ENCODE data around the gene IRAK3. TPM values are rescaled to one million over a fixed set of nuclear protein-coding genes. Genes with fewer than 3 reads are reported as not detected.
"Not testable (repeated sequence)": the region's sequence is repeated elsewhere in the genome, so short reads cannot be mapped to it uniquely, and the experiment has no call there.

The IRAK3 gene
- total and polyA plus RNA-seq, 3 donors from 2014 or later, result 3.1 to 7.0 (median 6.1) TPM

- TF ChIP-seq POLR2A (IDR thresholded peaks at IDR 0.05), result no peak
- TF ChIP-seq, protein P1, sequence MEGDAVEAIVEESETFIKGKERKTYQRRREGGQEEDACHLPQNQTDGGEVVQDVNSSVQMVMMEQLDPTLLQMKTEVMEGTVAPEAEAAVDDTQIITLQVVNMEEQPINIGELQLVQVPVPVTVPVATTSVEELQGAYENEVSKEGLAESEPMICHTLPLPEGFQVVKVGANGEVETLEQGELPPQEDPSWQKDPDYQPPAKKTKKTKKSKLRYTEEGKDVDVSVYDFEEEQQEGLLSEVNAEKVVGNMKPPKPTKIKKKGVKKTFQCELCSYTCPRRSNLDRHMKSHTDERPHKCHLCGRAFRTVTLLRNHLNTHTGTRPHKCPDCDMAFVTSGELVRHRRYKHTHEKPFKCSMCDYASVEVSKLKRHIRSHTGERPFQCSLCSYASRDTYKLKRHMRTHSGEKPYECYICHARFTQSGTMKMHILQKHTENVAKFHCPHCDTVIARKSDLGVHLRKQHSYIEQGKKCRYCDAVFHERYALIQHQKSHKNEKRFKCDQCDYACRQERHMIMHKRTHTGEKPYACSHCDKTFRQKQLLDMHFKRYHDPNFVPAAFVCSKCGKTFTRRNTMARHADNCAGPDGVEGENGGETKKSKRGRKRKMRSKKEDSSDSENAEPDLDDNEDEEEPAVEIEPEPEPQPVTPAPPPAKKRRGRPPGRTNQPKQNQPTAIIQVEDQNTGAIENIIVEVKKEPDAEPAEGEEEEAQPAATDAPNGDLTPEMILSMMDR (IDR thresholded peaks at IDR 0.05), result no peak
- intact Hi-C loops (cut with DNase I; ENCODE audit: low total_unique reads), result no loop called here
- no peaks in the 10 kb centered on the region for H3K36me3 ChIP-seq (ENCODE audit: low read depth, missing control alignments)
- no peak for DNase-seq
- H3K9me3 ChIP-seq, result no peaks in the 10 kb centered on the region
- 44 to 48% methylated on average over 8 of the region's 8 CpGs for WGBS, 2 donors
- H3K27ac ChIP-seq, result peak overlapping the region in 1 of 2 donors; percentile 100
- H3K4me1 ChIP-seq, result no peaks in the 10 kb centered on the region
- H3K27me3 ChIP-seq, result no peaks in the 10 kb centered on the region
- no peak overlapping the region for H3K4me3 ChIP-seq
These were observed 20.6 kb upstream of the IRAK3 start for GRCh38 chr12:66168410-66168809.

DNA sequence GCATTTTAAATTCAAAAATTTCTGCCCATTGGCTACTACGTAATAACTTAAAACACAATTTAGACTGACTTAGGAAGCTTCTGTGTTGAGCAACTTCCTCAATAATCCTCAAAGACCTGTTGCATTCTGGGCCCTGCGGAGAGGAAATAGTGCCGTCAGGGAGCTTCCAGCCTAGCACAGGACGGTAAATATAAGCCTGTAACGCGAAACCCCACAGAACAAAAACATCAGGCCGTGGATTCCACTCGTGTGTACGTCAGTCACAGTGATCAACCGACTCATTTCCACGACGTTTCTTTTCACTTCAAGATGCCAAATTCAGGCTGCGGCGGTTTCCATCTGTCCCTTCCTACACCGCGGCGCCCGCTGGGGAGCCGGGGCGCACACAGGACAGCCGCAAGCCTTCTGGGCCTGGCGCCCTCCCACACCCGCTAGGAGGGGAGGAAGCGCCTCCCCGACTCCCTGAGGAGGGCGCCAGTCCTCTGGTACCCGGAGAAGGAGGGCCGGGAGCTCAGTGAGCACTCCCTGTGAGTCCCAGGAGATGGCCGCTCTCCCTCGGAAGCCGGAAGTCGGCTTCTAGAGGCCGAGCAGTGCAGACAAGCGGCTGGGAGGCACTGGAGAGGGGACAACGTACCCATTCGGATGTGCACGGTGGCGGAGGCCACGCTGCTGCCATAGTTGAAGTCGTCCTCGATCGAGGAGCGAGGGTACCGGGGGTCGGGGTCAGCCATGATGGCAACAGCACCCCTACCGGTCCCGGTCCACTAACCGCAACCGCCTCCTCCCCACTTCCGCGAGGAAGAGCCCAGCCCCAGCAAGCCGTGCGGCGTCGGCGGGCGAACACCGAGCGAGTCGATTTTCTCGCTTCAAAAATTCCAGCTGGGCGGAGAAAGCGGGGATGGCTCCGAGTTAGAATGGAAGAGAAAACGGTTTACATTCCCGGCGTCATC, 19.5 kb upstream of the IRAK3 start, which contains the start of gene TMBIM4:
Gene TMBIM4 (minus strand): TSS at position 776 of the 950 bp plus-strand sequence. CDS start 45 bp downstream, at position 731.
- Histone ChIP-seq H3K4me1 (no peaks in the 10 kb centered on the region), H3K9me3 (no peaks in the 10 kb centered on the region), H3K27me3 (no peaks in the 10 kb centered on the region), H3K36me3 (ENCODE audit: low read depth, missing control alignments) (no peaks in the 10 kb centered on the region), H3K27ac (peak within 1 kb of the TSS; percentile 98 to 100), H3K4me3 (peak within 1 kb of the TSS; percentile 86 to 94)
- DNase-seq, result peak; percentile 89
- TF ChIP-seq, protein P1 (IDR thresholded peaks at IDR 0.05), result peak in 2 of 3 experiments; percentile 32 to 56
- TF ChIP-seq POLR2A (IDR thresholded peaks at IDR 0.05), result no peak
- WGBS, 2 donors, result 0% methylated on average over 48 to 58 of the region's 67 CpGs
- intact Hi-C loops (cut with DNase I; ENCODE audit: low total_unique reads), result no loop called here

DNA sequence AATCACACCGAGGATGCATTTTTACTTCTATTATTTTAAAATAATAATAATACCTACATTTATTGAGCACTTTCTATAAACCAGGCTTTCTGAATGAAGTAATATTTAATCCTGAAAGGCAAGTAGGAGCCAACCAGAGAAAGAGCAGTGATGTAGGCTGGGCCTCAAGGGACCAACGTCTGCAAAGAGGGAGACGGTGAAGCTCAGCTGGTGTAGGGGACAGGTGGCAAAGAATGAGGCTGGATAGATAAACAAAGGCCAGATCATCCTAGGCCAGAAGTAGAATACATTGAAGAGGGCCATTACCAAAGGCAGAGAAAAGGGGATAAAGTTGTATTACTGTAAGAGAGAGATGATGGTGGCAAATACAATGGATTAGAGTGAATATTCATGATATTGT, 18.4 kb upstream of the IRAK3 start:
- no peak for DNase-seq
- 53 to 71% methylated on average over 3 of the region's 3 CpGs for WGBS, 2 donors
- Histone ChIP-seq H3K9me3 (no peaks in the 10 kb centered on the region), H3K4me1 (no peaks in the 10 kb centered on the region), H3K36me3 (ENCODE audit: low read depth, missing control alignments) (no peaks in the 10 kb centered on the region), H3K27ac (peak overlapping the region in 1 of 2 donors; percentile 100), H3K27me3 (no peaks in the 10 kb centered on the region), H3K4me3 (peak overlapping the region; percentile 86 to 94)
- intact Hi-C loops (cut with DNase I; ENCODE audit: low total_unique reads), result no loop called here
- TF ChIP-seq, protein P1 (IDR thresholded peaks at IDR 0.05), result no peak
- no peak for TF ChIP-seq POLR2A (IDR thresholded peaks at IDR 0.05)

DNA sequence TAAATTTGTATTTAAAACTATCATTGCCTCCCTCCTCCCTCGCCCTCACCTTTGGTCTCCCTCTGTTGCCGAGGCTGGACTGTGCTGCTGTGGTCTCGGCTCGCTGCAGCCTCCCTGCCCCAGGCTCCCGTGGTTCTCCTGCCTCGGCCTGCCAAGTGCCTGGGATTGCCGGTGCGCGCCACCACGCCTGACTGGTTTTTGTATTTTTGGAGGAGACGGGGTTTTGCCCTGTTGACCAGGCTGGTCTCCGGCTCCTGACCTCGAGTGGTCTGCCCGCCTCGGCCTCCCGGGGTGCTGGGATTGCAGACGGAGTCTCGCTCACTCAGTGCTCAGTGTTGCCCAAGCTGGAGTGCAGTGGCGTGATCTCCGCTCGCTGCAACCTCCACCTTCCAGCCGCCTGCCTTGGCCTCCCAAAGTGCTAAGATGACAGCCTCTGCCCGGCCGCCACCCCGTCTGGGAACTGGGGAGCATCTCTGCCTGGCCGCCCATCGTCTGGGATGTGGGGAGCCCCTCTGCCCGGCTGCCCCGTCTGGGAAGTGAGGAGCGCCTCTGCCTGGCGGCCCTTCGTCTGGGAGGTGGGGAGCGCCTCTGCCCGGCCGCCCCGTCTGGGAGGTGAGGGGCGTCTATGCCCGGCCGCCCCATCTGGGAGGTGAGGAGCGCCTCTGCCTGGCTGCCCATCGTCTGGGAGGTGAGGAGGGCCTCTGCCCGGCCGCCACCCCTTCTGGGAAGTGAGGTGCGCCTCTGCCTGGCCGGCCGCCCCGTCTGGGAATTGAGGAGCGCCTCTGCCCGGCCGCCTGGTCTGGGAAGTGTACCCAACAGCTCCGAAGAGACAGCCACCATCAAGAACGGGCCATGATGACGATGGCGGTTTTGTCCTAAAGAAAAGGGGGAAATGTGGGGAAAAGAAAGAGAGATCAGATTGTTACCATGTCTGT, 14.4 kb upstream of the IRAK3 start:
- H3K36me3 ChIP-seq (ENCODE audit: low read depth, missing control alignments); H3K27me3 ChIP-seq; DNase-seq; intact Hi-C loops (cut with DNase I; ENCODE audit: low total_unique reads); H3K4me1 ChIP-seq; H3K27ac ChIP-seq; H3K4me3 ChIP-seq; H3K9me3 ChIP-seq: not testable (repeated sequence)
- WGBS, 2 donors, result 72 to 76% methylated on average over 22 to 54 of the region's 54 CpGs

Data from testis (tissue), 3 donors.